ENCODE data around the gene GRB10.
"Not testable (repeated sequence)": the region's sequence is repeated elsewhere in the genome, so short reads cannot be mapped to it uniquely, and the experiment has no call there.

GRB10 gene

GRCh38 chr7:50779427-50779826 lies 3.3 kb downstream of the GRB10 start:
- Histone ChIP-seq H3K36me3 (ENCODE audit: insufficient read depth, low read length) (peaks cover 3% of the 10 kb centered on the region; the same call in 1 of the 2 replicates), H3K4me1 (ENCODE audit: insufficient read depth, low read length) (peaks cover 24% of the 10 kb centered on the region), H3K9ac (ENCODE audit: low read depth, low read length) (no peak overlapping the region), H3K9me3 (ENCODE audit: control insufficient read depth, insufficient read depth, low read length) (peaks cover under 1% of the 10 kb centered on the region; the same call in 1 of the 2 replicates)

DNA sequence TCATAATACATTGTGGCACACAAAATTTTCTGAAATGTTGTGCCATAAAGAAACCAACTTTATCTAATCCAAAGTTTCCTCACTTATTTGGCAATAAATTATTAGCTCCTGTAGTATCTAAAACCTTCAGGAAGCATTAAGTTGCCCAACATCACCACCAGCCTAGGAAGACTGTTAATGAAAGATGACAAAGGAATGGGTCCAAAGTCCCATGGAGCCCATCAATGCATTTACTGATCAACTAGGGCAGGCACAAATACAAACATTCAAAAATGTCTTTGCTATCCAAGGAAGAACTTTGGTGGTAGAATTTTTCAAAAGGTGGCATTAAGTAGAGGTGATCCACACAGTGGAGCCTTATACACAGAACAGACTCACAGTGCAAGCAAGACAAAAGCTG lies 4.5 kb downstream of the GRB10 start:
- H3K36me3 ChIP-seq (ENCODE audit: insufficient read depth, low read length), result peaks cover 3% of the 10 kb centered on the region; the same call in 1 of the 2 replicates
- H3K4me1 ChIP-seq (ENCODE audit: insufficient read depth, low read length), result peaks cover 20% of the 10 kb centered on the region
- no peak overlapping the region for H3K9ac ChIP-seq (ENCODE audit: low read depth, low read length)
- peaks cover 6% of the 10 kb centered on the region; the same call in 1 of the 2 replicates for H3K9me3 ChIP-seq (ENCODE audit: control insufficient read depth, insufficient read depth, low read length)

- peaks cover 6% of the 10 kb centered on the region; the same call in 1 of the 2 replicates for H3K36me3 ChIP-seq (ENCODE audit: insufficient read depth, low read length)
- no peak overlapping the region for H3K9ac ChIP-seq (ENCODE audit: low read depth, low read length)
- peaks cover 6% of the 10 kb centered on the region; the same call in 1 of the 2 replicates for H3K9me3 ChIP-seq (ENCODE audit: control insufficient read depth, insufficient read depth, low read length)
- peaks cover 12% of the 10 kb centered on the region for H3K4me1 ChIP-seq (ENCODE audit: insufficient read depth, low read length)
Measured at GRCh38 chr7:50775836-50776235, 6.9 kb downstream of the GRB10 start.

- peaks cover 7% of the 10 kb centered on the region; the same call in 1 of the 2 replicates for H3K36me3 ChIP-seq (ENCODE audit: insufficient read depth, low read length)
- H3K9me3 ChIP-seq (ENCODE audit: control insufficient read depth, insufficient read depth, low read length), result peaks cover 6% of the 10 kb centered on the region; the same call in 1 of the 2 replicates
- H3K9ac ChIP-seq (ENCODE audit: low read depth, low read length), result no peak overlapping the region
- H3K4me1 ChIP-seq (ENCODE audit: insufficient read depth, low read length), result peaks cover 9% of the 10 kb centered on the region
Measured at GRCh38 chr7:50775231-50775630, 7.5 kb downstream of the GRB10 start.

DNA sequence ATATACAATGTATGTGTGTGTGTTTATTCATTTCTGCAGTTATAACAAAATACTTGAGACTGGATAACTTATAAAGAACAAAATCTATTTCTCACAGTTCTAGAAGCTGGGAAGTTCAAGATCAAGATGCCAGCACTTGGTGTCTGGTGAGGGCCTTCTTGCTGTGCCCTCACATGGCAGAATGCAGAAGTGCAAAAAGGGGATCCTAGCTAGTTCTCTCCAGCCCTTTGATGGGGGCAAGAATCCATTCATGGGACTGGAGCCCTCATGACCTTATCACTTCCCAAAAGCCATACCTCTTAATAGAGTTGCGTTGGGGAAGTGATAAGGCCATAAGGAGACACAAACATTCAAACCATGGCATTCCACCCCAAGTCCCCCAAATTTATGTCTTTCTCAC lies 8.4 kb downstream of the GRB10 start:
- Histone ChIP-seq H3K9me3 (ENCODE audit: control insufficient read depth, insufficient read depth, low read length) (peaks cover 11% of the 10 kb centered on the region; the same call in 1 of the 2 replicates), H3K36me3 (ENCODE audit: insufficient read depth, low read length) (peaks cover 10% of the 10 kb centered on the region; the same call in 1 of the 2 replicates), H3K4me1 (ENCODE audit: insufficient read depth, low read length) (peaks cover 12% of the 10 kb centered on the region), H3K9ac (ENCODE audit: low read depth, low read length) (no peak overlapping the region)

DNA sequence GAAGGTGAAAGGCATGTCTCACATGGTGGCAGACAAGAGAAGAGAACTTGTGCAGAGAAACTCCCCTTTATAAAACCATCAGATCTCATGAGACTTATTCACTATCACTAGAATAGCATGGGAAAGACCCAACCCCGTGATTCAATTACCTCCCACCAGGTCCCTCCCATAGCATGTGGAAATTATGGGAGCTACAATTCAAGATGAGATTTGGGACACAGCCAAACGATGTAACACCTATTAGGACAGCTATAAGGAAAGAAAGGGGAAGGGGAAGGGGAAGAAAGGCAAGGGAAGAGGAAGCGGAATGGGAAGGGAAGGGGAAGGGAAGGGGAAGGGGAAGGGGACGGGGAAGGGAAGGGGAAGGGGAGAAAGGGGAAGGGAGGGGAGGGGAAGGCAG lies 9.6 kb downstream of the GRB10 start:
- Histone ChIP-seq H3K4me1 (ENCODE audit: insufficient read depth, low read length) (peaks cover 19% of the 10 kb centered on the region), H3K9me3 (ENCODE audit: control insufficient read depth, insufficient read depth, low read length) (peaks cover 11% of the 10 kb centered on the region; the same call in 1 of the 2 replicates)
- H3K36me3 ChIP-seq (ENCODE audit: insufficient read depth, low read length); H3K9ac ChIP-seq (ENCODE audit: low read depth, low read length): not testable (repeated sequence)

DNA sequence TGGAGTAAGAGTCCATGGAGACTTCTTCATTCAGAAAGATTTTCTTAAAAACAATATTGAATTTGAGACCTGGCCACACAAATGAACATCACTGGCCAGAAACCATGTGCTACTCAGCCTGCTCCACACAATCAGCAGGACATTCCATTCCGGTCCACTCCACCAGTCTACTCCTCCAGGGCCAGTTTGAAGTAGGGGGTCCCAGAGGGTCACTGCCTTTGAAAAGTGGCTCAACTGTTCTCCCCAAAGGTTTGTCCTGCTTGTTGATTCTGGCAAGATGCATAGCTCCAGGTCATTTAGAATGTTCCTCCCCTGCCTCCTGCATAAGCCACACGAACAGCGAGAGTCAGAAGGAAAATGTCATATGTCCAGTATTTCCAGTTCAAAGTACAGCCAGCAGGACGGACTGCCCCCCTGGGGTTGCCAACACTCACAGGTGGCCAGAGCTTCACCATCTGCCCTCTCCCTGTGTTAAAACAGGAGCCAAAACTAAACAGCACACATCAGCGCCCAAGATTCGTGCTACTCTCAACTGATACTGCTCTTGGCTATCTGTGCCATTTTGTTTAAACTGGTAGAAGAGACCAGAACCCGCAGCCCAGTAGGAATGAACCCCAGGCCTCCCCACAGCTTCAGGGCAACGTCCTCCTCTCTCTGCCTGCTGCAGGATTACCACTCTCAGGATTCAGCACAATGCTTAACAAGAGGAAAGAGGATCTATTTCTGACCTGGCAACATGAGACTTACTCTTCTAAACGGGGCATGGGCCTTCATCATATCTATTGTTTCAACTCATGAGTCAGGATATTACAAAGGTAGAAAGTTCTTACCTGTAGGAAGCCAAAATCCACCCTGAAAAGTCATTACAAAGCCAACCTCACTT lies 11.3 kb downstream of the GRB10 start:
- no peak overlapping the region for H3K9ac ChIP-seq (ENCODE audit: low read depth, low read length)
- peaks cover 23% of the 10 kb centered on the region for H3K4me1 ChIP-seq (ENCODE audit: insufficient read depth, low read length)
- peaks cover 6% of the 10 kb centered on the region; the same call in 1 of the 2 replicates for H3K36me3 ChIP-seq (ENCODE audit: insufficient read depth, low read length)
- peaks cover 11% of the 10 kb centered on the region for H3K9me3 ChIP-seq (ENCODE audit: control insufficient read depth, insufficient read depth, low read length)

- Histone ChIP-seq H3K9ac (ENCODE audit: low read depth, low read length) (no peak overlapping the region), H3K36me3 (ENCODE audit: insufficient read depth, low read length) (peaks cover 6% of the 10 kb centered on the region; the same call in 1 of the 2 replicates), H3K9me3 (ENCODE audit: control insufficient read depth, insufficient read depth, low read length) (peaks cover 14% of the 10 kb centered on the region), H3K4me1 (ENCODE audit: insufficient read depth, low read length) (peaks cover 14% of the 10 kb centered on the region; the same call in 1 of the 2 replicates)
Measured at GRCh38 chr7:50768485-50769474, 13.9 kb downstream of the GRB10 start.

GRCh38 chr7:50766849-50767207 lies 15.9 kb downstream of the GRB10 start:
- peaks cover 6% of the 10 kb centered on the region; the same call in 1 of the 2 replicates for H3K36me3 ChIP-seq (ENCODE audit: insufficient read depth, low read length)
- H3K9ac ChIP-seq (ENCODE audit: low read depth, low read length), result no peak overlapping the region
- H3K4me1 ChIP-seq (ENCODE audit: insufficient read depth, low read length), result peaks cover 14% of the 10 kb centered on the region; the same call in 1 of the 2 replicates
- peaks cover 14% of the 10 kb centered on the region for H3K9me3 ChIP-seq (ENCODE audit: control insufficient read depth, insufficient read depth, low read length)

DNA sequence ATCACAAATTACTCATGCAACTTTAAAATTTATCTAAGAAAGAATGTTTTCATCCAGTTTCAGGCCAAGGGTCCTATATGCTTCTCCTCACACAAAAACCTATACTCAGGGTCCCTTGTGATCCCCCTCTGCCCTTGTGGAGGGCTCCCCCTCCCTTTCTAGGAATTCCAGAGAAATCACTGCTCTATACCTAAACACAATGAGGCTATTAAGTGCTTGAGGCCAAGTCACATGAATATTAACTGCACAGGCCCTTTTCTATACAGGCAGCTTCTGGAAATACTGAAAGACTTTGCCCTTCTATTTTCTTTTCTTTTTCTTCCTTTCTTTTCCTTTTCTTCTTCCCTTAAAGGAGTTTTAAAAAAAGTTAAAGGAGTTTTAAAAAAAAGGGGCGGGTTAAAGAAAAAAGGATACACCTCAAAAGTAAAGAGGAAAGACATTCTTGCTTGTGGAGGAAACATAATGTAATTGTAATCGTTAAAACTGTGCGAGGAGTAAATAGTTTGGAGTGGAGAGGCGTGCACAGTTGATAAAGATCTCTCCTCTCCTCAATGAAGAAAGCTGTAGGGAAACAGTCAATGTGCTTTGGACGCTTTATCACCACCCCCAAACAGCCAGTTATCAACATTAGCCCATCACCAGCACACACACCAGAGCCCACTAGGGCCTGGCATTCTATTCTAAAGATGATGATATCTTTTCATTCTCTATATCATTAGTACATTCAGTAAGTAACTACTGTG lies 16.4 kb downstream of the GRB10 start:
- Histone ChIP-seq H3K9me3 (ENCODE audit: control insufficient read depth, insufficient read depth, low read length) (peaks cover 14% of the 10 kb centered on the region), H3K36me3 (ENCODE audit: insufficient read depth, low read length) (peaks cover 10% of the 10 kb centered on the region; the same call in 1 of the 2 replicates), H3K9ac (ENCODE audit: low read depth, low read length) (no peak overlapping the region), H3K4me1 (ENCODE audit: insufficient read depth, low read length) (peaks cover 14% of the 10 kb centered on the region; the same call in 1 of the 2 replicates)

DNA sequence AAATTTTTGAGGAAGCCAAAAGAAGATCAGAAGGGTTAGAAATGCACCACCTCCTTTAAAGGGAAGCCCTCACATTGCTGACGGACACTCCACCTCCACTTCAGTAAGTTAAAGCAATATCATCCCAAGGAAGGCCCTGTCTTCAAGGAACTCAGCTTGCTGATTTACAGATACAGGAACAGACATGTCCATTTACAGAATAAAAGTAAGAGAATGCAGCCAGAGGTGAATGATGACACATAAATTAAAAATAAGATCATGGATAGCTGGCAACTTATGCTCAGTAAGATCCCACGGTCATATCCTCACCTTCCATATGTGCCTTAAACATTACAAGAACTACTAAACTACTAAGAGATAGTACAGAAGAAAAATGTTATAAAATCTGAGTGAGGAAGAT lies 20.4 kb downstream of the GRB10 start:
- no peak overlapping the region for H3K9ac ChIP-seq (ENCODE audit: low read depth, low read length)
- peaks cover 9% of the 10 kb centered on the region for H3K9me3 ChIP-seq (ENCODE audit: control insufficient read depth, insufficient read depth, low read length)

DNA sequence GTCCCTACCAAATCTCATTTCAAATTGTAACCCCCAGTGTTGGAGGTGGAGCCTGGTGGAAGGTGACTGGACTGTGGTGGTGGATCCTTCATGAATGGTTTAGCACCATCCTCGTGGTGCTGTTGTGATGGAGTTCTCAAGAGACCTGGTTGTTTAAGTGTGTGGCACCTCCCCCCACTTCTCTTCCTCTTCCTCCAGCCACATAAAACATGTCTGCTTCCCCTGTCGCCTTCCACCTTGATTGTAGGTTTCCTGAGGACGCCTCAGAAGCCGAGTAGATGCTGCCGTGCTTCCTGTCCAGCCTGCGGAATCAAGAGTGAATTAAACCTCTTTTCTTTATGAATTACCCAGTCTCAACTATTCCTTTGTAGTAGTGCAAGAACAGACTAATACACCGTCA lies 21.0 kb downstream of the GRB10 start:
- Histone ChIP-seq H3K4me1 (ENCODE audit: insufficient read depth, low read length) (peaks cover 3% of the 10 kb centered on the region; the same call in 1 of the 2 replicates), H3K9me3 (ENCODE audit: control insufficient read depth, insufficient read depth, low read length) (peaks cover 9% of the 10 kb centered on the region), H3K36me3 (ENCODE audit: insufficient read depth, low read length) (peaks cover 8% of the 10 kb centered on the region; the same call in 1 of the 2 replicates), H3K9ac (ENCODE audit: low read depth, low read length) (no peak overlapping the region)

More for the DNA sequence above, 20.4 kb downstream of the GRB10 start:
- peaks cover 8% of the 10 kb centered on the region; the same call in 1 of the 2 replicates for H3K36me3 ChIP-seq (ENCODE audit: insufficient read depth, low read length)
- peaks cover 4% of the 10 kb centered on the region; the same call in 1 of the 2 replicates for H3K4me1 ChIP-seq (ENCODE audit: insufficient read depth, low read length)

- peaks cover 8% of the 10 kb centered on the region; the same call in 1 of the 2 replicates for H3K36me3 ChIP-seq (ENCODE audit: insufficient read depth, low read length)
- H3K4me1 ChIP-seq (ENCODE audit: insufficient read depth, low read length), result no peaks in the 10 kb centered on the region
- no peaks in the 10 kb centered on the region for H3K9me3 ChIP-seq (ENCODE audit: control insufficient read depth, insufficient read depth, low read length)
- no peak overlapping the region for H3K9ac ChIP-seq (ENCODE audit: low read depth, low read length)
Measured at GRCh38 chr7:50757703-50758390, 24.8 kb downstream of the GRB10 start.

Measured in ES-I3 (cell line).